ENCODE results near the gene ADAMTS10. TPM values are rescaled to one million over a fixed set of nuclear protein-coding genes. Genes with fewer than 3 reads are reported as not detected.

Gene ADAMTS10
- total RNA-seq (10 to 100 TPM; 13.2 to 16.2 TPM), polyA plus RNA-seq (1.3 TPM)

DNA sequence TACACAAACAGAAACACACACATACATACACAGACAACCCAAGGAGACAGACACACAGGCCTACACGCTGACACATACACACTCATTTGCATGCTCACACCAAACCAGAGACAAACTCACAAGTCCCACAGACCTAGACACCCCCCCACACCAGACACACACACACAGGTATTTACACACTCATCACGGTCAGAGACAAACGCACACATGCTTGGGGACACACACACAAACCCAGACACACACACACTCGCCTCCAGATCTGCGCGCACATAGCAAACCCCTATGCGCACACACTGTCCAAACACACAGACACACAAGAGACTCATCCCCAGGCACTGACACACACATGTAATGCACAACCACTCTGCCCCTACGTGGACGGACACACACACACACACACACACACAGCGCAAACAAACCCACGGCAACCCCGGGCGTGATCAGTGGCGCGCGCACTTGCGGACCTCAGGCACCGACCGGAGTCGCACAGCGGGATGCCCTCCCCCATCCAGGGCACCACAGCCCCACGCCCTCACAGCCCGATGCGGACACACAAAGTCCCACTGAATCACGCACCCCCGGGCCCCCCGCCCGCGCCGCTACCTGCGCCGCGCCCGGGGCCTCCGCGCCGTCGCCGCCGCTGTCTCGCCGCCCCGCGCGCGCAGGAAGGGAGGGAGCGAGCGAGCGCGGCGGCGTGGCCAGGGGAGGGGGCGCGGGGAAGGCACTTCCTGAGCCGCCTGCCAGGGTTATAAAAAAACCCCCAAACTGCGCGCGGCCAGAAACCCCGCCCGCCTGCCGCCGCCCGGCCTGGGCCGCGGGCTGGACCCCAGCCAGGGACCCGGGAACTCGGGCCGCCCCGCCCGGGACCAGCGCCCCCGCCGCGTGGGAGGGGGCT lies at the start of gene ADAMTS10:
ADAMTS10 (minus strand) TSS at position 675 of the 895 bp plus-strand sequence. CDS start 5,005 bp downstream, outside the sequence.
- ChIA-PET POLR2A (no interaction called here), CTCF (no interaction called here)
- Mint-ChIP-seq H3K27me3 (peaks cover 0 to 7% of the 10 kb centered on the region in 2 donors), H3K9me3 (peaks cover 0 to 2% (median 0%) of the 10 kb centered on the region in 5 donors), H3K4me1 (peaks cover 30 to 52% (median 39%) of the 10 kb centered on the region in 3 donors), H3K27ac (peak within 1 kb of the TSS; percentile 78 to 99 (median 92)), H3K36me3 (peaks cover 0 to 25% (median 0%) of the 10 kb centered on the region in 3 donors), H3K4me3 (peak within 1 kb of the TSS; percentile 90 to 100 (median 97))
- H3K27me3 ChIP-seq (ENCODE audit: insufficient read depth, low read length, poor library complexity, severe bottlenecking) = no peaks in the 10 kb centered on the region
- no peaks in the 10 kb centered on the region for H3K36me3 ChIP-seq (ENCODE audit: insufficient read depth, low read length)
- peaks cover 38% of the 10 kb centered on the region for H3K4me1 ChIP-seq (ENCODE audit: insufficient read depth, low read length)
- DNase-seq = peak; percentile 25 to 68 (median 51)
- peak within 1 kb of the TSS; percentile 94 for H3K4me3 ChIP-seq (ENCODE audit: low read length)
- no peaks in the 10 kb centered on the region for H3K9me3 ChIP-seq (ENCODE audit: low read length)
- peak within 1 kb of the TSS; percentile 20 for H3K27ac ChIP-seq (ENCODE audit: low read depth, low read length)

DNA sequence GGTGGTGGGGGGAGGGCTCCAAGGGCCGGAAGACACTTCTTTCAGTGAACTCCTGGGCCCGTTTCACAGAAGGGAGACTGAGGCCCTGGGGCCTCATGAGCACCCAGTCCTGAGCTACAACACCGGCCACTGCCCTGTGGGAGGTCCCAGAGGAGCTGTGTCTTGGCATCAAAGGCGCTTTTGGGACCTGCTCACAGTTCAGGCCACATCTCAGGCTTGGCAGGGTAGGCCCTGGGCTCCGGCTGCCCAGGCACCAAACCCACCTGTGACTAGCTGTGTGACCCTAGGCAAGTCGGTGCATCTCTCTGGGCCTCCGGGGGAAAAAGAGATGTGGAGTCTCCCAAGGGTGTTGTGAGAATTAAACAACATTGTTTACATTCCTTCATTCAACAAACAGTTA lies 49.4 kb upstream of the ADAMTS10 start:
- peaks cover 42 to 50% (median 49%) of the 10 kb centered on the region in 3 donors for H3K4me1 Mint-ChIP-seq
- H3K27ac Mint-ChIP-seq = peak overlapping the region in 3 of 8 donors; percentile 43 to 57 (median 52)
- CTCF ChIA-PET = no interaction called here

DNA sequence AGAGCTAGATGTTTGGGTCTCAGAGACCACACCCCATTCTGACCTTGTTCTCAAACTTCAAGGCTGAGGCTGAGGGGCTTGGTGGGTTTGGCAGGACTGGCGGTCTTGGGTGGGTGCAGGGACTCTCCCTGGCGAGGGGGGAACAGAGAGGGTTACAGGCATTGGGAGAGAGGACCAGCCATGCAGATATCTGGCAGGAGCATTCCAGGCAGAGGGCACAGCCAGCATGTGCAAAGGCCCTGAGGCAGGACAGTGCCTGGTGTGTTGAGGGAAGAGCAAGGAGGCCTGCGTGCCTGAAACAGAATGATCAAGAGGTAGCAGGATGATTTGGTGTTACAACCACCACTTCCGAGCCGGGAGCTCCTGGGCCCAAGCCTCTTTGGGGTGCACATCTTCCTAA lies 47.4 kb upstream of the ADAMTS10 start:
- POLR2A ChIA-PET = no interaction called here
- H3K27ac Mint-ChIP-seq = peak overlapping the region in 3 of 8 donors; percentile 54 to 77 (median 75)
- H3K27ac ChIP-seq (ENCODE audit: low read depth, low read length) = no peak overlapping the region

More for the DNA sequence above, 49.4 kb upstream of the ADAMTS10 start:
- peaks cover 24% of the 10 kb centered on the region for H3K4me1 ChIP-seq (ENCODE audit: insufficient read depth, low read length)
- H3K36me3 ChIP-seq (ENCODE audit: insufficient read depth, low read length) = no peaks in the 10 kb centered on the region
- POLR2A ChIA-PET = no interaction called here
- no peaks in the 10 kb centered on the region for H3K9me3 ChIP-seq (ENCODE audit: low read length)
- Mint-ChIP-seq H3K4me3 (peak overlapping the region in 1 of 7 donors; percentile 41), H3K9me3 (no peaks in the 10 kb centered on the region), H3K27me3 (no peaks in the 10 kb centered on the region), H3K36me3 (peaks cover 0 to 1% (median 0%) of the 10 kb centered on the region in 3 donors)
- no peak overlapping the region for H3K4me3 ChIP-seq (ENCODE audit: low read length)
- no peak for DNase-seq
- no peak overlapping the region for H3K27ac ChIP-seq (ENCODE audit: low read depth, low read length)
- no peaks in the 10 kb centered on the region for H3K27me3 ChIP-seq (ENCODE audit: insufficient read depth, low read length, poor library complexity, severe bottlenecking)

DNA sequence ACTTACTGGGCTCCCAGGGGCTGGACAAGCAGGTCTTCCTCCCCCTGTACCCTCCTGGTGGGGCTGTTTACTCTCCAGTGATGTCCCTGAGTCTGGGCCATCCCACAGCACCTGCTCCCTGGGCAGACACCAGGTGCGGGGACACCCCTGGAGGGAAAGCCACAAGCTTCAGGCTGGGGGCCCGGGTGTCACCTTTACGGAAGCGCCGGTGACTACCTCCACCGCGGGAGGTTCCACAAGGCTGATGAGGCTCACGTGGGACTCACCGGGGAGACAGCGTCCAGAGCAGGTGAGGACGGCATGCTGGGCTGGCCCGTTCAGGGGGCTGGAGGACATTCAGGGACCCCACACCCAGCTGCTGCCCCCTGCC lies 44.8 kb upstream of the ADAMTS10 start:
- Histone ChIP-seq H3K27ac (ENCODE audit: low read depth, low read length) (no peak overlapping the region), H3K36me3 (ENCODE audit: insufficient read depth, low read length) (no peaks in the 10 kb centered on the region), H3K4me1 (ENCODE audit: insufficient read depth, low read length) (peaks cover 13% of the 10 kb centered on the region), H3K27me3 (ENCODE audit: insufficient read depth, low read length, poor library complexity, severe bottlenecking) (no peaks in the 10 kb centered on the region), H3K9me3 (ENCODE audit: low read length) (no peaks in the 10 kb centered on the region), H3K4me3 (ENCODE audit: low read length) (peak overlapping the region; percentile 59)
- Mint-ChIP-seq H3K27ac (peak overlapping the region in 3 of 8 donors; percentile 4 to 83 (median 40)), H3K36me3 (no peaks in the 10 kb centered on the region), H3K9me3 (no peaks in the 10 kb centered on the region), H3K27me3 (peaks cover 0 to under 1% of the 10 kb centered on the region in 2 donors), H3K4me3 (peak overlapping the region in 6 of 7 donors; percentile 18 to 91 (median 74)), H3K4me1 (peaks cover 27 to 33% (median 31%) of the 10 kb centered on the region in 3 donors)
- peak; percentile 12 to 62 (median 36) for DNase-seq
- ChIA-PET CTCF (interaction anchor here (0.8 to 4.6 kb wide), 7 partner anchors 10 to 76 kb away, joined by 3 to 115 read pairs (median 4); partner anchors contain the start of gene ACTL9), POLR2A (interaction anchor here (1.1 to 1.6 kb wide), 3 partner anchors 8 to 39 kb away, joined by 3 to 4 read pairs (median 4); no protein-coding TSS in a partner anchor)

More for the DNA sequence above, 47.4 kb upstream of the ADAMTS10 start:
- Mint-ChIP-seq H3K36me3 (peaks cover 0 to 1% (median 0%) of the 10 kb centered on the region in 3 donors), H3K9me3 (no peaks in the 10 kb centered on the region), H3K27me3 (no peaks in the 10 kb centered on the region), H3K4me3 (peak overlapping the region in 2 of 7 donors; percentile 25 to 81), H3K4me1 (peaks cover 32 to 39% (median 37%) of the 10 kb centered on the region in 3 donors)
- CTCF ChIA-PET = interaction anchor here (1.5 kb wide), 1 partner anchor 36 kb away, joined by 5 read pairs; no protein-coding TSS in a partner anchor
- H3K4me3 ChIP-seq (ENCODE audit: low read length) = no peak overlapping the region
- DNase-seq = no peak
- H3K27me3 ChIP-seq (ENCODE audit: insufficient read depth, low read length, poor library complexity, severe bottlenecking) = no peaks in the 10 kb centered on the region
- no peaks in the 10 kb centered on the region for H3K9me3 ChIP-seq (ENCODE audit: low read length)
- H3K36me3 ChIP-seq (ENCODE audit: insufficient read depth, low read length) = no peaks in the 10 kb centered on the region
- H3K4me1 ChIP-seq (ENCODE audit: insufficient read depth, low read length) = peaks cover 13% of the 10 kb centered on the region

DNA sequence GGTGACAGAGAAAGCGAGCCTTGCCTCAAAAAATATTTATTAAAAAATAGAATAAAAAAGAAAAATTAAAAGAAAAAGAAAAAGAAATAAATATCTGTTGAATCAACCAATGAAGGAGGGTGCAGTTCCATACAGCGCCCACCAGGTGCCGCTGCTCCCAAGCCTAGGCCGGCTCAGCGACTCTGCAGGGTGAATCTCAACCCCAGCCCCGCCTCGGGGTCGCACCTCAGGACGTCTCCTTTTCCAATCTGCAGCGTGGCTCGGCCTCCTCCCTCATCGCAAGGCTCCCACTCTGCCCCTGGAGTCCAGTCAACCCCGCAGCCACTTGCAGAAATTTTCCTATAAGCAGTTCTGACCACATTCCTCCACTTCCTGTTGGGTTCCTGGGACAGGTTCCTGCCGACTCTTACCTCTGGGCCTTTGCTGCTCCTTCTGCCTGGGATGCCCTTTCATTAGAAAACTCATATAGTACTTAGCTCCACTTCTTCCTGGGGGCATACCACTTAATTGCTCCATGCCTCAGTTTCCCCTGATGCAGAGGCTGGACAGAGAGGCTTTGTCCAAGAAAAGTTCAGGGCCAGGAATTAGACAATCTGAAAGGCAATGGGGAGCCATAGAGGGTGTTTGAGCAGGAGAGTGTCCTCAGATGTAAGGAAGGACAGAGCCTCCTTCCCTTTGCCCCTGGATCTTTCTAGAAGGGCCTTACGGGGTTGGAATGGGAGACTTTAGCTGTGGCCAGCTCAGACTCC lies 44.2 kb upstream of the ADAMTS10 start:
- POLR2A ChIA-PET = interaction anchor here (1.1 to 1.6 kb wide), 3 partner anchors 9 to 40 kb away, joined by 3 to 4 read pairs (median 4); no protein-coding TSS in a partner anchor
- H3K36me3 ChIP-seq (ENCODE audit: insufficient read depth, low read length) = no peaks in the 10 kb centered on the region
- Mint-ChIP-seq H3K27me3 (peaks cover 0 to 4% of the 10 kb centered on the region in 2 donors), H3K36me3 (no peaks in the 10 kb centered on the region), H3K9me3 (no peaks in the 10 kb centered on the region), H3K27ac (peak overlapping the region in 2 of 8 donors; percentile 60 to 81), H3K4me3 (peak overlapping the region in 6 of 7 donors; percentile 70 to 91 (median 76)), H3K4me1 (peaks cover 31 to 36% (median 32%) of the 10 kb centered on the region in 3 donors)
- H3K27ac ChIP-seq (ENCODE audit: low read depth, low read length) = no peak overlapping the region
- CTCF ChIA-PET = interaction anchor here (0.8 to 4.6 kb wide), 13 partner anchors 9 to 242 kb away, joined by 3 to 115 read pairs (median 4); partner anchors contain the start of genes ACTL9 and MARCHF2
- peak overlapping the region; percentile 59 for H3K4me3 ChIP-seq (ENCODE audit: low read length)
- H3K9me3 ChIP-seq (ENCODE audit: low read length) = no peaks in the 10 kb centered on the region
- no peaks in the 10 kb centered on the region for H3K27me3 ChIP-seq (ENCODE audit: insufficient read depth, low read length, poor library complexity, severe bottlenecking)
- H3K4me1 ChIP-seq (ENCODE audit: insufficient read depth, low read length) = peaks cover 13% of the 10 kb centered on the region
- DNase-seq = peak; percentile 56 to 78 (median 61)

DNA sequence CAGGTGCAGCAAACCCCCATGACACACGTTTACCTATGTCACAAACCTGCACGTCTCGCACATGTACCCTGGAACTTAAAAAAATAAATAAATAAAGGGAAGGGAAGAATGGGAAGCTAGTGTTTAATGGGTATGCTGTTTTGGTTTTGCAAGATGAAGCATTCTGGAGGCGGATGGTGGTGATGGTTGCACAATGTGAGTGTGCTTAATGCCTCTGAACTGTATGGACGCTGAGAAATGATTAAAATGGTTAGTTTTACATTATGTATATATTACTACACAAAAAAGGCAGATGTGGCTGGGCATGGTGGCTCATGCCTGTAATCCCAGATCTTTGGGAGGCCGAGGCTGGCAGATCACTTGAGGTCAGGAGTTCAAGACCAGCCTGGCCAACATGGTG lies 37.7 kb upstream of the ADAMTS10 start:
- Mint-ChIP-seq H3K9me3 (no peaks in the 10 kb centered on the region), H3K4me3 (peak overlapping the region in 1 of 7 donors; percentile 24), H3K27ac (no peak overlapping the region), H3K4me1 (peaks cover 2 to 12% (median 6%) of the 10 kb centered on the region in 3 donors), H3K27me3 (peaks cover 6 to 12% of the 10 kb centered on the region in 2 donors), H3K36me3 (no peaks in the 10 kb centered on the region)
- POLR2A ChIA-PET = no interaction called here
- H3K4me1 ChIP-seq (ENCODE audit: insufficient read depth, low read length) = no peaks in the 10 kb centered on the region
- CTCF ChIA-PET = interaction anchor here (1.3 kb wide), 1 partner anchor 17 kb away, joined by 3 read pairs; no protein-coding TSS in a partner anchor
- no peaks in the 10 kb centered on the region for H3K9me3 ChIP-seq (ENCODE audit: low read length)
- H3K4me3 ChIP-seq (ENCODE audit: low read length) = no peak overlapping the region
- DNase-seq = no peak
- no peaks in the 10 kb centered on the region for H3K27me3 ChIP-seq (ENCODE audit: insufficient read depth, low read length, poor library complexity, severe bottlenecking)
- H3K36me3 ChIP-seq (ENCODE audit: insufficient read depth, low read length) = no peaks in the 10 kb centered on the region
- H3K27ac ChIP-seq (ENCODE audit: low read depth, low read length) = no peak overlapping the region

DNA sequence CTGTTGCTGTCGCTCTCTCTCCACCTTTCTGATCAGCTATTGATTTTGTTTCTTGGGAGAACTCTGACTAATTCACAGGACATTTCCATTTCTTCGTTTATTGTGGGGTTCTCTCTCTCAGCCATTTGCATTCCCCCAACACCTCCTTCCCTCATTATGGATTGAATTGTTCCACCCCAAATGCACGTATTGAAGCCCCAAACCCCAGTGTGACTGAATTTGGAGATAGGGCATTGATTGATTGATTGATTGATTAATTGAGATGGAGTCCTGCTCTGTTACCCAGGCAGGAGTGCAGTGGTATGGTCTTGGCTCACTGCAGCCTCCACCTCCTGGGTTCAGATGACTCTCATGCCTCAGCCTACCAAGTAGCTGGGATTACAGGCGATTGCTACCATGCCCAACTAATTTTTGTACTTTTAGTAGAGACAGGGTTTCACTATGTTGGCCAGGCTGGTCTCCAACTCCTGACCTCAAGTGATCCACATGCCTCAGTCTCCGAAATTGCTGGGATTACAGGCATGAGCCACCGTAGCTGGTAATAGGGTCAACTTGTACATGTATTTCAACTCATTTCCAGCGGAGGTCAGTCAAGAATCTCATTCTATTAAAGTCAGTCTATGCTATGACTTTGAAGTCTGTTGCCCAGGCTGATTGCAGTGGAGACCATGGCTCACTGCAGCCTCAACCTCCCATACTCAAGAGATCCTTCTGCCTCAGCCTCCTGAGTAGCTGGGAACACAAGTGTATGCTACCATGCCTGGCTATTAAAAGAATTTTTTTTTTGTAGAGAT lies 33.5 kb upstream of the ADAMTS10 start:
- H3K4me1 ChIP-seq (ENCODE audit: insufficient read depth, low read length) = no peaks in the 10 kb centered on the region
- peak overlapping the region in 1 of 8 donors; percentile 50 for H3K27ac Mint-ChIP-seq
- no peaks in the 10 kb centered on the region for H3K36me3 Mint-ChIP-seq
- no peaks in the 10 kb centered on the region for H3K36me3 ChIP-seq (ENCODE audit: insufficient read depth, low read length)
- H3K27ac ChIP-seq (ENCODE audit: low read depth, low read length) = no peak overlapping the region
- H3K27me3 Mint-ChIP-seq = peaks cover 9 to 26% of the 10 kb centered on the region in 2 donors
- no peak for DNase-seq
- POLR2A ChIA-PET = no interaction called here
- peaks cover 0 to 1% (median 0%) of the 10 kb centered on the region in 3 donors for H3K4me1 Mint-ChIP-seq
- no peak overlapping the region for H3K4me3 ChIP-seq (ENCODE audit: low read length)
- H3K4me3 Mint-ChIP-seq = no peak overlapping the region
- no peaks in the 10 kb centered on the region for H3K27me3 ChIP-seq (ENCODE audit: insufficient read depth, low read length, poor library complexity, severe bottlenecking)
- peaks cover 0 to 1% (median 0%) of the 10 kb centered on the region in 5 donors for H3K9me3 Mint-ChIP-seq
- CTCF ChIA-PET = interaction anchor here (0.7 to 4.4 kb wide), 3 partner anchors 46 to 197 kb away, joined by 3 to 46 read pairs (median 3); no protein-coding TSS in a partner anchor
- H3K9me3 ChIP-seq (ENCODE audit: low read length) = no peaks in the 10 kb centered on the region

Measured in CD8-positive, alpha-beta memory T cell (primary cell).